PC-3 (cell line): ENCODE data around the gene WDR7. TPM values are rescaled to one million over a fixed set of nuclear protein-coding genes. Genes with fewer than 3 reads are reported as not detected.

Source experiments
- ATAC-seq: fragments of 200-7000 bp; cut with Tn5 transposase; 2 replicates; pipeline ENCODE4 v1.9.1; 2020; ENCODE audit warnings: mild to moderate bottlenecking, moderate library complexity
- BruUV-seq: library from RNA; stranded (reverse); fragments of 400-500 nt; replicated peaks from 2 replicates; lab custom pipeline; 2021; lab: Mats Ljungman, UMichigan
- CTCF ChIA-PET: fragments of 300-600 bp; sonication (Branson Sonifier 250); formaldehyde crosslinking; loops from one replicate; lab custom pipeline; 2022; ENCODE audit warnings: antibody characterized with exemption; lab: Charles Lee
- POLR2A ChIA-PET: fragments of 300-600 bp; sonication (Branson Sonifier 250); formaldehyde crosslinking; loops from one replicate; lab custom pipeline; 2022; ENCODE audit warnings: antibody characterized with exemption; ENCODE audit not compliant: unreplicated experiment; lab: Charles Lee
- DNase-seq: peaks from one replicate; pipeline ENCODE4 v3.0.0-alpha.2; 2015
- H2AFZ ChIP-seq: fragments of 300-600 bp; sonication (generic); 2 replicates; pipeline ENCODE4 v1.6.0; 2016; ENCODE audit warnings: antibody characterized with exemption, low read length
- H3F3A ChIP-seq: fragments of 300-600 bp; sonication (generic); one replicate; pipeline ENCODE4 v1.6.0; 2017; ENCODE audit warnings: antibody characterized with exemption, low read length, control low read depth, mild to moderate bottlenecking; ENCODE audit not compliant: unreplicated experiment
- H3K27ac ChIP-seq: fragments of 300-600 bp; sonication (generic); 2 replicates; pipeline ENCODE4 v1.5.1; 2016; ENCODE audit warnings: mild to moderate bottlenecking, low read length
- H3K27me3 ChIP-seq: fragments of 300-600 bp; sonication (generic); 2 replicates; pipeline ENCODE4 v1.6.1; 2016; ENCODE audit warnings: low read length, mixed read lengths
- H3K36me3 ChIP-seq: fragments of 300-600 bp; sonication (generic); 2 replicates; pipeline ENCODE4 v1.6.1; 2016; ENCODE audit warnings: low read depth, mixed run types, low read length, mixed read lengths
- H3K4me1 ChIP-seq: fragments of 300-600 bp; sonication (generic); 2 replicates; pipeline ENCODE4 v1.5.1; 2016; ENCODE audit warnings: low read length; ENCODE audit not compliant: insufficient read depth
- H3K4me2 ChIP-seq: fragments of 300-600 bp; sonication (generic); 2 replicates; pipeline ENCODE4 v1.6.0; 2016; ENCODE audit warnings: low read length
- H3K4me3 ChIP-seq: fragments of 300-600 bp; sonication (generic); 2 replicates; pipeline ENCODE4 v1.5.1; 2016; ENCODE audit warnings: mild to moderate bottlenecking, low read length, mixed read lengths
- H3K79me2 ChIP-seq: fragments of 300-600 bp; sonication (generic); 2 replicates; pipeline ENCODE4 v1.6.1; 2017; ENCODE audit warnings: low read length, mixed read lengths
- H3K9ac ChIP-seq: fragments of 300-600 bp; sonication (generic); 2 replicates; pipeline ENCODE4 v1.6.0; 2016; ENCODE audit warnings: mild to moderate bottlenecking, low read length
- H3K9me2 ChIP-seq: fragments of 300-600 bp; sonication (generic); replicated peaks from 2 replicates; pipeline ENCODE4 v1.6.1; 2016; ENCODE audit warnings: mixed run types, low read length, mixed read lengths
- H3K9me3 ChIP-seq: fragments of 300-600 bp; sonication (generic); 2 replicates; pipeline ENCODE4 v1.6.1; 2016; ENCODE audit warnings: low read length, mixed read lengths
- H4K20me1 ChIP-seq: fragments of 300-600 bp; sonication (generic); 2 replicates; pipeline ENCODE4 v1.6.1; 2016; ENCODE audit warnings: low read length, mixed read lengths
- CTCF ChIP-seq: fragments of 300-600 bp; sonication (generic); conservative IDR thresholded peaks from 2 replicates; pipeline ENCODE4 v1.5.1; 2017; ENCODE audit warnings: antibody characterized with exemption, low read depth, mild to moderate bottlenecking, low read length
- EZH2 ChIP-seq: fragments of 300-600 bp; sonication (generic); IDR thresholded peaks from one replicate; pipeline ENCODE4 v1.6.1; 2017; ENCODE audit warnings: antibody characterized with exemption, mild to moderate bottlenecking, low read length; ENCODE audit not compliant: unreplicated experiment
- EZH2phosphoT487 ChIP-seq: fragments of 300-600 bp; sonication (generic); IDR thresholded peaks from 2 replicates; pipeline ENCODE4 v1.6.1; 2018; ENCODE audit warnings: mild to moderate bottlenecking, antibody characterized with exemption, low read length, borderline replicate concordance
- intact Hi-C: fragments of 100-400 bp; cut with micrococcal nuclease; formaldehyde crosslinking; loops from 2 replicates; pipeline ENCODE4 v1.9.0; 2023
- total RNA-seq: library from RNA; depleted of rRNA; stranded (reverse); fragments of >200 nt; gene quantifications from 2 replicates; pipeline ENCODE4 v1.2.3, GENCODE V29; 2014

The WDR7 gene
- total RNA-seq, 1 experiment from 2014 or later: 16.0 TPM

- Histone ChIP-seq H3K27ac (no peak overlapping the region), H3K4me3 (no peak overlapping the region), H3K4me1 (no peaks in the 10 kb centered on the region), H4K20me1 (no peaks in the 10 kb centered on the region), H3K9me2 (no peaks in the 10 kb centered on the region), H3K9ac (no peak overlapping the region), H3K79me2 (no peaks in the 10 kb centered on the region), H3K9me3 (no peaks in the 10 kb centered on the region), H3K27me3 (no peaks in the 10 kb centered on the region), H3K4me2 (no peak overlapping the region), H3K36me3 (no peaks in the 10 kb centered on the region), H3F3A (no peaks in the 10 kb centered on the region), H2AFZ (no peak overlapping the region)
- intact Hi-C loops: no loop called here
- ATAC-seq (no peak), DNase-seq (no peak)
- ChIA-PET POLR2A (no interaction called here), CTCF (no interaction called here)
- no peak for TF ChIP-seq CTCF
- no peak for TF ChIP-seq EZH2phosphoT487
- TF ChIP-seq EZH2: no peak
- no TSS peak for BruUV-seq
Measured at GRCh38 chr18:57023275-57023882, 372.2 kb downstream of the WDR7 start.

GRCh38 chr18:57025540-57025939, 374.4 kb downstream of the WDR7 start:
- Histone ChIP-seq H3K4me2 (no peak overlapping the region), H3K27ac (no peak overlapping the region), H4K20me1 (no peaks in the 10 kb centered on the region), H3K27me3 (no peaks in the 10 kb centered on the region), H3K79me2 (no peaks in the 10 kb centered on the region), H3K4me3 (no peak overlapping the region), H3K4me1 (no peaks in the 10 kb centered on the region), H3F3A (no peaks in the 10 kb centered on the region), H3K9me2 (no peaks in the 10 kb centered on the region), H3K36me3 (no peaks in the 10 kb centered on the region), H3K9ac (no peak overlapping the region), H3K9me3 (no peaks in the 10 kb centered on the region), H2AFZ (no peak overlapping the region)
- TF ChIP-seq EZH2phosphoT487 (no peak), EZH2 (no peak), CTCF (no peak)
- no TSS peak for BruUV-seq
- POLR2A ChIA-PET: no interaction called here
- intact Hi-C loops: no loop called here
- CTCF ChIA-PET: no interaction called here
- ATAC-seq: no peak
- no peak for DNase-seq

- Histone ChIP-seq H3K9ac (no peak overlapping the region), H3K9me3 (no peaks in the 10 kb centered on the region), H3K36me3 (no peaks in the 10 kb centered on the region), H3K27me3 (no peaks in the 10 kb centered on the region), H3K9me2 (no peaks in the 10 kb centered on the region), H3K4me3 (no peak overlapping the region), H3K79me2 (no peaks in the 10 kb centered on the region), H3K27ac (no peak overlapping the region), H3K4me2 (no peak overlapping the region), H3F3A (no peaks in the 10 kb centered on the region), H2AFZ (no peak overlapping the region), H3K4me1 (no peaks in the 10 kb centered on the region), H4K20me1 (no peaks in the 10 kb centered on the region)
- POLR2A ChIA-PET: no interaction called here
- TF ChIP-seq EZH2phosphoT487 (no peak), CTCF (no peak), EZH2 (no peak)
- intact Hi-C loops: no loop called here
- no TSS peak for BruUV-seq
- CTCF ChIA-PET: no interaction called here
- ATAC-seq: no peak
- DNase-seq: no peak
Measured at GRCh38 chr18:57026316-57026715, 375.2 kb downstream of the WDR7 start.
